ENCODE data around the gene NUFIP2. TPM values are rescaled to one million over a fixed set of nuclear protein-coding genes. Genes with fewer than 3 reads are reported as not detected.

NUFIP2 gene
- total RNA-seq, 1 donor from 2014 or later, result 40.5 TPM

- Histone ChIP-seq H3K27me3 (ENCODE audit: low read depth) (no peaks in the 10 kb centered on the region), H3K27ac (replicated peaks) (peak overlapping the region; percentile 66), H3K9me3 (replicated peaks) (no peaks in the 10 kb centered on the region), H3K4me3 (peak overlapping the region; percentile 37), H3K4me1 (peaks cover 63% of the 10 kb centered on the region), H3K36me3 (peaks cover 38% of the 10 kb centered on the region)
- DNase-seq, result no peak
- intact Hi-C loops (cut with micrococcal nuclease), result no loop called here
- no peak for TF ChIP-seq CTCF (IDR thresholded peaks at IDR 0.05; ENCODE audit: borderline replicate concordance)
Measured at GRCh38 chr17:29255926-29256522, 37.9 kb downstream of the NUFIP2 start.

GRCh38 chr17:29253037-29253436 is 40.9 kb downstream of the NUFIP2 start:
- no peak for DNase-seq
- H3K27ac ChIP-seq (replicated peaks), result no peak overlapping the region
- intact Hi-C loops (cut with micrococcal nuclease), result no loop called here

GRCh38 chr17:29252101-29252791 is 41.7 kb downstream of the NUFIP2 start:
- TF ChIP-seq CTCF (IDR thresholded peaks at IDR 0.05; ENCODE audit: borderline replicate concordance), result peak; percentile 53
- no peaks in the 10 kb centered on the region for H3K27me3 ChIP-seq (ENCODE audit: low read depth)
- H3K36me3 ChIP-seq, result peaks cover 13% of the 10 kb centered on the region
- intact Hi-C loops (cut with micrococcal nuclease), result no loop called here
- H3K27ac ChIP-seq (replicated peaks), result no peak overlapping the region
- peaks cover 43% of the 10 kb centered on the region for H3K4me1 ChIP-seq
- no peak overlapping the region for H3K4me3 ChIP-seq
- no peaks in the 10 kb centered on the region for H3K9me3 ChIP-seq (replicated peaks)
- DNase-seq, result no peak

More at GRCh38 chr17:29253037-29253436, 40.9 kb downstream of the NUFIP2 start:
- Histone ChIP-seq H3K4me3 (no peak overlapping the region), H3K9me3 (replicated peaks) (no peaks in the 10 kb centered on the region), H3K27me3 (ENCODE audit: low read depth) (no peaks in the 10 kb centered on the region), H3K4me1 (peaks cover 51% of the 10 kb centered on the region), H3K36me3 (peaks cover 13% of the 10 kb centered on the region)
- TF ChIP-seq CTCF (IDR thresholded peaks at IDR 0.05; ENCODE audit: borderline replicate concordance), result no peak

- intact Hi-C loops (cut with micrococcal nuclease), result no loop called here
- peaks cover 13% of the 10 kb centered on the region for H3K36me3 ChIP-seq
Measured at GRCh38 chr17:29251184-29251583, 42.8 kb downstream of the NUFIP2 start.

GRCh38 chr17:29250666-29251065 is 43.3 kb downstream of the NUFIP2 start:
- no peak overlapping the region for H3K27ac ChIP-seq (replicated peaks)
- no peak overlapping the region for H3K4me3 ChIP-seq
- H3K36me3 ChIP-seq, result peaks cover 13% of the 10 kb centered on the region
- peaks cover 27% of the 10 kb centered on the region for H3K4me1 ChIP-seq
- intact Hi-C loops (cut with micrococcal nuclease), result no loop called here
- H3K27me3 ChIP-seq (ENCODE audit: low read depth), result no peaks in the 10 kb centered on the region
- no peaks in the 10 kb centered on the region for H3K9me3 ChIP-seq (replicated peaks)
- no peak for TF ChIP-seq CTCF (IDR thresholded peaks at IDR 0.05; ENCODE audit: borderline replicate concordance)
- no peak for DNase-seq

More at GRCh38 chr17:29251184-29251583, 42.8 kb downstream of the NUFIP2 start:
- H3K27ac ChIP-seq (replicated peaks), result no peak overlapping the region
- H3K4me1 ChIP-seq, result peaks cover 33% of the 10 kb centered on the region
- no peak for DNase-seq
- H3K4me3 ChIP-seq, result no peak overlapping the region
- no peaks in the 10 kb centered on the region for H3K9me3 ChIP-seq (replicated peaks)
- no peak for TF ChIP-seq CTCF (IDR thresholded peaks at IDR 0.05; ENCODE audit: borderline replicate concordance)
- no peaks in the 10 kb centered on the region for H3K27me3 ChIP-seq (ENCODE audit: low read depth)
